ENCODE data around the gene CLK3.

CLK3 gene

DNA sequence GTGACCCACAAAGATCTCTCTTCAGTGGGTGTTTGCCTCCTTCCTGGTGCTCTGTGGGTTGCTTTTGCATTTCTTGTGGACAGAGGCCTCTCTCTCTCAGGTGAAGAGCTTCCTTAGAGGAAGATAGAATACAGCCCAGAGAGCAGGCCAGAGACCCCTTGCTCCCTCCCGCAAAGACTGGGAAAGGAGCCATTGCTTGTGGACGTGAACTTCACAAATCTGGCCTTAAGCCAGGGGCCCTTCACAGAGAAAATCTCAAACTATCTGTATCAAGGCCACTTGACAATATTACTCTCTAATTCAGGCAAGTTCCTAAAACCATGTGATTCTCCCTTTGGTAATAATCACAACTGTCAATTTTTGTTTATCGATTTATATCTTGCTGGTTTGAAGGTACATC lies 30.4 kb upstream of the CLK3 start:
- H3K36me3 ChIP-seq = peaks cover 51% of the 10 kb centered on the region
- TF ChIP-seq, protein P1, sequence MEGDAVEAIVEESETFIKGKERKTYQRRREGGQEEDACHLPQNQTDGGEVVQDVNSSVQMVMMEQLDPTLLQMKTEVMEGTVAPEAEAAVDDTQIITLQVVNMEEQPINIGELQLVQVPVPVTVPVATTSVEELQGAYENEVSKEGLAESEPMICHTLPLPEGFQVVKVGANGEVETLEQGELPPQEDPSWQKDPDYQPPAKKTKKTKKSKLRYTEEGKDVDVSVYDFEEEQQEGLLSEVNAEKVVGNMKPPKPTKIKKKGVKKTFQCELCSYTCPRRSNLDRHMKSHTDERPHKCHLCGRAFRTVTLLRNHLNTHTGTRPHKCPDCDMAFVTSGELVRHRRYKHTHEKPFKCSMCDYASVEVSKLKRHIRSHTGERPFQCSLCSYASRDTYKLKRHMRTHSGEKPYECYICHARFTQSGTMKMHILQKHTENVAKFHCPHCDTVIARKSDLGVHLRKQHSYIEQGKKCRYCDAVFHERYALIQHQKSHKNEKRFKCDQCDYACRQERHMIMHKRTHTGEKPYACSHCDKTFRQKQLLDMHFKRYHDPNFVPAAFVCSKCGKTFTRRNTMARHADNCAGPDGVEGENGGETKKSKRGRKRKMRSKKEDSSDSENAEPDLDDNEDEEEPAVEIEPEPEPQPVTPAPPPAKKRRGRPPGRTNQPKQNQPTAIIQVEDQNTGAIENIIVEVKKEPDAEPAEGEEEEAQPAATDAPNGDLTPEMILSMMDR (IDR thresholded peaks at IDR 0.05; ENCODE audit: low read depth, low read length) = no peak
- no peaks in the 10 kb centered on the region for H3K27me3 ChIP-seq (ENCODE audit: insufficient read depth, low read depth, severe bottlenecking)
- H3K9me3 ChIP-seq (ENCODE audit: severe bottlenecking) = no peaks in the 10 kb centered on the region
- H3K4me3 ChIP-seq (ENCODE audit: low read depth, low read length) = no peak overlapping the region
- DNase-seq = no peak
- no peak overlapping the region for H3K27ac ChIP-seq

- Histone ChIP-seq H3K36me3 (peaks cover 51% of the 10 kb centered on the region), H3K27ac (no peak overlapping the region), H3K4me3 (ENCODE audit: low read depth, low read length) (no peak overlapping the region), H3K27me3 (ENCODE audit: insufficient read depth, low read depth, severe bottlenecking) (no peaks in the 10 kb centered on the region), H3K9me3 (ENCODE audit: severe bottlenecking) (no peaks in the 10 kb centered on the region)
- no peak for DNase-seq
- TF ChIP-seq, protein P1 (IDR thresholded peaks at IDR 0.05; ENCODE audit: low read depth, low read length) = no peak
Observed at GRCh38 chr15:74585857-74586256, 29.8 kb upstream of the CLK3 start.

GRCh38 chr15:74589826-74590225 lies 25.8 kb upstream of the CLK3 start:
- Histone ChIP-seq H3K9me3 (ENCODE audit: severe bottlenecking) (no peaks in the 10 kb centered on the region), H3K27me3 (ENCODE audit: insufficient read depth, low read depth, severe bottlenecking) (no peaks in the 10 kb centered on the region), H3K36me3 (peaks cover 81% of the 10 kb centered on the region), H3K4me3 (ENCODE audit: low read depth, low read length) (no peak overlapping the region), H3K27ac (no peak overlapping the region)
- no peak for DNase-seq
- TF ChIP-seq, protein P1 (IDR thresholded peaks at IDR 0.05; ENCODE audit: low read depth, low read length) = no peak

DNA sequence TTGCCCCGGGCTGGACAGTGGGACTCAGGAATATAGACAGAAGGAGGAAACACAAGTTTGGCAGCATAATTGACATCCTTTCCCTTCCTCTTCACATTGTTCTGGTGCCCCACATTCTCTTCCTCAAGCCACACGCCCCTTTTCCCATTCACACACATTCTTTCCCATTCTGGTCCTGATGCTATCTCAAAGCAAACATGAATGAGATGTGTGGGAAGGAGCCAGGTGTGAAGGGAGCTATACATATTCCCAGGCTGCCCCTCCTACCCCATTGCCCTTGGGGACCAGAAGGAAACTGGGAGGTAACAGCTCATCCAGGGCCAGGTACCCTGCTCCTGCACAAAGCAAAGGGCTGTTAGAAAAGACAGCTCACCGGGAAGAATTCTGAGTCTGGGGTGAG lies 23.4 kb upstream of the CLK3 start:
- Histone ChIP-seq H3K9me3 (ENCODE audit: severe bottlenecking) (no peaks in the 10 kb centered on the region), H3K36me3 (peaks cover 66% of the 10 kb centered on the region), H3K27me3 (ENCODE audit: insufficient read depth, low read depth, severe bottlenecking) (no peaks in the 10 kb centered on the region), H3K4me3 (ENCODE audit: low read depth, low read length) (no peak overlapping the region), H3K27ac (no peak overlapping the region)
- TF ChIP-seq, protein P1 (IDR thresholded peaks at IDR 0.05; ENCODE audit: low read depth, low read length) = no peak
- DNase-seq = no peak

DNA sequence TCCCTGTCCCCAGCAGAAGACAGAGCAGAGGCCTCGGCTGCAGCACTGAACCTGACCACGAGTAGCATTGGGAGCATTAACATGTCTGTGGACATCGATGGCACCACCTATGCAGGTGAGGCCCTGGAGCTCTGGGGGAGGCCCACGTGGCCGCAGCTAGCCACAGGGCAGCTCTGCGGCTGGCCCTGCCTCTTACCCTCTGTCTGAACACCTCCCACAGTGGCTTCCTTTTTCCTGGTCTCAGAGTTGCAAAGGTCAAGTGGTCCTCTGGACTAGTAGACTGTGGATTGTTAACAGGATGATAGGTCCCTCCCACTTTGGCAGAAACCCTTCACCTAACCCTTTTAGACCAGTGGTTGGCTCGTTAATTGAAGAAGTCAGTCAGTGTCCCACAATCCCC lies 22.5 kb upstream of the CLK3 start:
- Histone ChIP-seq H3K4me3 (ENCODE audit: low read depth, low read length) (no peak overlapping the region), H3K9me3 (ENCODE audit: severe bottlenecking) (no peaks in the 10 kb centered on the region), H3K27me3 (ENCODE audit: insufficient read depth, low read depth, severe bottlenecking) (no peaks in the 10 kb centered on the region), H3K27ac (no peak overlapping the region), H3K36me3 (peaks cover 67% of the 10 kb centered on the region)
- DNase-seq = no peak
- TF ChIP-seq, protein P1 (IDR thresholded peaks at IDR 0.05; ENCODE audit: low read depth, low read length) = no peak

- H3K9me3 ChIP-seq (ENCODE audit: severe bottlenecking) = no peaks in the 10 kb centered on the region
- no peak for DNase-seq
- no peak overlapping the region for H3K27ac ChIP-seq
- no peaks in the 10 kb centered on the region for H3K27me3 ChIP-seq (ENCODE audit: insufficient read depth, low read depth, severe bottlenecking)
- peaks cover 73% of the 10 kb centered on the region for H3K36me3 ChIP-seq
- TF ChIP-seq, protein P1 (IDR thresholded peaks at IDR 0.05; ENCODE audit: low read depth, low read length) = no peak
- H3K4me3 ChIP-seq (ENCODE audit: low read depth, low read length) = no peak overlapping the region
Observed at GRCh38 chr15:74594455-74594854, 21.2 kb upstream of the CLK3 start.

All from WERI-Rb-1 (cell line).